ENCODE data around the gene DDR1. TPM values are rescaled to one million over a fixed set of nuclear protein-coding genes. Genes with fewer than 3 reads are reported as not detected.

Gene DDR1
- total RNA-seq, 1 experiment from 2014 or later, result 0.15 TPM

DNA sequence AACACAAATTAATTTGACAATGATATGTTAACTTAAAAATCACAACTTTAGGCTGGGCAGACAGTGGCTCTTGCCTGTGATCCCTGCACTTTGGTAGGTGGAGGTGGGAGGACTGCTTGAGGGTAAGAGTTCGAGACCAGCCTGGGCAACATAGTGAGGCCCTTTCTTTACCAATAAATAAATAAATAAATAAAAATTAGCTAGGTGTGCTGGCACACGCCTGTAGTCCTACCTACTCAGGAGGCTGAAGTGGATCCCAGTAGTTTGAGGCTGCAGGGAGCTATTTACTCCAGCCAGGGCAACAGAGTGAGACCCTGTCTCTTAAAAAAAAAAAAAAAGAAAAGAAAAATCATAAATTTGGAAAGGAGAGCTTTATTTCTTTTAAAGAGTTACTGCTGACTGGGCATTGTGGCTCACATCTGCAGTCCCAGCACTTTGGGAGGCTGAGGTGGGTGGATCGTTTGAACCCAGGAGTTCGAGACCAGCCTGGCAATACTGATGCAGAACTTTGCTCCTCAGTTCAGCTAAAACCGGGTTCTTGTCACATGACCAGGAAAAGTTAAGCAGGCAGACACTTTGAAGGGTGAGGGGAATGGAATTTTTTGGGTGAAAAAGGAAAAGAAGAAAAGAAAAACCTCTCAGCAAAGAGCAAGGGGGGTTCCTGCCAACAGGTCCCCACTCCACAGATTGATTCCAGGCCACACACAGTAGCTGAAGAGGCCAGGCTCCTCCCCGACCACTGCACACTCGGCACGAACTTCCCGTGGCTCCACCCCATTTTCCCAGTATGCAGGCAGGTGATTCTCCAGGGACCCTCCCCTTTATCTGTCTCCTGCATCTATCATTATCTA lies 44.0 kb upstream of the DDR1 start:
- no peak overlapping the region for H3K4me2 ChIP-seq (ENCODE audit: low read depth, low read length, poor library complexity, severe bottlenecking)
- no peak overlapping the region for H3K9ac ChIP-seq (ENCODE audit: low read length)
- no peak overlapping the region for H2AFZ ChIP-seq (ENCODE audit: low read length)
- H3K9me3 ChIP-seq (ENCODE audit: low read length), result no peaks in the 10 kb centered on the region
- no peaks in the 10 kb centered on the region for H4K20me1 ChIP-seq (ENCODE audit: insufficient read depth, low read depth, low read length)
- no peak overlapping the region for H3K27ac ChIP-seq (ENCODE audit: low read length)
- no peaks in the 10 kb centered on the region for H3K27me3 ChIP-seq (ENCODE audit: low read length)
- no peak for DNase-seq
- H3K79me2 ChIP-seq (ENCODE audit: low read length), result no peaks in the 10 kb centered on the region
- H3K9me2 ChIP-seq (replicated peaks; ENCODE audit: insufficient read depth, low read length), result no peaks in the 10 kb centered on the region
- no peaks in the 10 kb centered on the region for H3K36me3 ChIP-seq (ENCODE audit: insufficient read depth, low read length)
- H3K4me1 ChIP-seq (ENCODE audit: low read length), result peaks cover 8% of the 10 kb centered on the region
- H3K4me3 ChIP-seq (ENCODE audit: low read length), result no peak overlapping the region

DNA sequence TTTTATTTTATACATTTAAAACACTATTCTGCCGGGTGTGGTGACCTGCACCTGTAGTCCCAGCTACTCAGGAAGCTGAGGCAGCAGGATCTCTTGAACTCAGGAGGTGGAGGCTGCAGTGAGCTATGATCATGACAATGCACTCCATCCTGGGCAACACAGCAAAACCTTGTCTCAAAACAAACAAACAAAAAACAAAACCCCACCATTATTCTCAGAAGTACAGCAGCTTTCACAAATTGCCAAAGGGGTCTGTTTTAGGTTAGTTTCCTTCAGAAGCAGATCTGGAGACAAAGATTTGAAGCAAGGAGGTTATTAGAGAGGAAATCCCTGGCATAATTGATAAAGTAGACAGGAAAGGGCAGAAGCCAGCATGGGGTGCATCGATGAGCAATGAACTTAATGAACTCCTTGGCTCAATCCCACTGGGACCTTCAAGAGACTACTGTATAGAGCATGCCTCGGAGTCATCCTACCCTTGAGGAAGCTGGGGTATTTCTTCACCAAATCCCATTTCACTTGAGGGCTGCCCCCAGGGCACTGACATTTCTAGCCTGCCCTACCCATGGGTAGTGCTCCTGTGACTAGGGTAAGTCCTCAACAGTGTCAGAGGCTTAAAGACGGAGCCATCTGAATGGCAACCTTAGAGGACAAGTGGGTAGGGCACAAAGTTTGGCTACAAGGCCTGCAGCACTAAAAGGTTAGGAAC lies 43.2 kb upstream of the DDR1 start:
- no peaks in the 10 kb centered on the region for H3K79me2 ChIP-seq (ENCODE audit: low read length)
- H3K4me2 ChIP-seq (ENCODE audit: low read depth, low read length, poor library complexity, severe bottlenecking), result no peak overlapping the region
- no peak overlapping the region for H2AFZ ChIP-seq (ENCODE audit: low read length)
- H3K9me2 ChIP-seq (replicated peaks; ENCODE audit: insufficient read depth, low read length), result no peaks in the 10 kb centered on the region
- H3K4me1 ChIP-seq (ENCODE audit: low read length), result peaks cover 8% of the 10 kb centered on the region
- H4K20me1 ChIP-seq (ENCODE audit: insufficient read depth, low read depth, low read length), result no peaks in the 10 kb centered on the region
- H3K9ac ChIP-seq (ENCODE audit: low read length), result no peak overlapping the region
- no peaks in the 10 kb centered on the region for H3K27me3 ChIP-seq (ENCODE audit: low read length)
- DNase-seq, result no peak
- H3K4me3 ChIP-seq (ENCODE audit: low read length), result no peak overlapping the region
- H3K36me3 ChIP-seq (ENCODE audit: insufficient read depth, low read length), result no peaks in the 10 kb centered on the region
- no peak overlapping the region for H3K27ac ChIP-seq (ENCODE audit: low read length)
- H3K9me3 ChIP-seq (ENCODE audit: low read length), result no peaks in the 10 kb centered on the region

DNA sequence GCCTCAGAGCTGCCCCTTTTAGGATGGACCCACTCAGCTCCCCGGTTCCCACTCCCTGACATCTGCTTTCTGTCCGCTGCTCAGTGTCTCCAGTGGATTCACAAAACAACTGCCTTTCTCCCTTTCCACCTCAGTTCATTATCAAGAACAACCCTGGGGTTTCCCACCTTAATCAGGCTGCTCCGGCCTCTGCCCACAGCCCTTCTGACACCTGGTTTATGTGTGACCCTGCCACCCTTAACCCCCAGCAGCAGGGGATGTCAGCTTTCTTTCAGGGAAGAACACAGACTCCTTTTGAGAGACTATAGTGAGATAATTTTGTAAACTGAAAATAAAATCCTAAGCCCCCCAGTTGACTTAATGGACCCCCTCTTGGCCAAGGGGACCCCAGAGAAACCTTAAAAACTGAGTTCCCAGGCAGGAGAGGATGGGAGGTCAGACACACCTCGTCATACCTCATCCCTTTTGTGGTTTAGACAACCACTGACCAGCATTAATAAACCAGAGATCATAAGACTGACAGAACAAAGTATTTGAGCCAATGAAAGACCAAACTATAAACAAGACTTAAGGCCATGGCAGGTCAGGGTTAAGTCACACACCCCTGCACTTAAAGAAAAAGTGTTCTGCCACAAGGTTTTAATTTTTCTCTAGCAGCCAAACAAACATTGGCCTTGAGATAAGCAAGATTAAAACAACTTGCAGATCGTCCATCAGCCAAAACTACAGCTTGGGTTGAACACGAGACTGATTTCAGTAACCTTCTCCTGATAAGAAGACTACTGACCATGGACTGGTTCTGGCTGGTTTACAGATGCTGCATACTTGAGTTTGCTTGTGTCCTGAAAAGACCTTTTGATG lies 42.4 kb upstream of the DDR1 start:
- H4K20me1 ChIP-seq (ENCODE audit: insufficient read depth, low read depth, low read length), result no peaks in the 10 kb centered on the region
- no peaks in the 10 kb centered on the region for H3K27me3 ChIP-seq (ENCODE audit: low read length)
- H3K36me3 ChIP-seq (ENCODE audit: insufficient read depth, low read length), result no peaks in the 10 kb centered on the region
- no peak for DNase-seq
- H3K27ac ChIP-seq (ENCODE audit: low read length), result no peak overlapping the region
- no peak overlapping the region for H3K9ac ChIP-seq (ENCODE audit: low read length)
- no peaks in the 10 kb centered on the region for H3K79me2 ChIP-seq (ENCODE audit: low read length)
- no peak overlapping the region for H2AFZ ChIP-seq (ENCODE audit: low read length)
- H3K9me3 ChIP-seq (ENCODE audit: low read length), result no peaks in the 10 kb centered on the region
- H3K4me3 ChIP-seq (ENCODE audit: low read length), result no peak overlapping the region
- H3K4me2 ChIP-seq (ENCODE audit: low read depth, low read length, poor library complexity, severe bottlenecking), result no peak overlapping the region
- H3K4me1 ChIP-seq (ENCODE audit: low read length), result peaks cover 8% of the 10 kb centered on the region
- no peaks in the 10 kb centered on the region for H3K9me2 ChIP-seq (replicated peaks; ENCODE audit: insufficient read depth, low read length)

DNA sequence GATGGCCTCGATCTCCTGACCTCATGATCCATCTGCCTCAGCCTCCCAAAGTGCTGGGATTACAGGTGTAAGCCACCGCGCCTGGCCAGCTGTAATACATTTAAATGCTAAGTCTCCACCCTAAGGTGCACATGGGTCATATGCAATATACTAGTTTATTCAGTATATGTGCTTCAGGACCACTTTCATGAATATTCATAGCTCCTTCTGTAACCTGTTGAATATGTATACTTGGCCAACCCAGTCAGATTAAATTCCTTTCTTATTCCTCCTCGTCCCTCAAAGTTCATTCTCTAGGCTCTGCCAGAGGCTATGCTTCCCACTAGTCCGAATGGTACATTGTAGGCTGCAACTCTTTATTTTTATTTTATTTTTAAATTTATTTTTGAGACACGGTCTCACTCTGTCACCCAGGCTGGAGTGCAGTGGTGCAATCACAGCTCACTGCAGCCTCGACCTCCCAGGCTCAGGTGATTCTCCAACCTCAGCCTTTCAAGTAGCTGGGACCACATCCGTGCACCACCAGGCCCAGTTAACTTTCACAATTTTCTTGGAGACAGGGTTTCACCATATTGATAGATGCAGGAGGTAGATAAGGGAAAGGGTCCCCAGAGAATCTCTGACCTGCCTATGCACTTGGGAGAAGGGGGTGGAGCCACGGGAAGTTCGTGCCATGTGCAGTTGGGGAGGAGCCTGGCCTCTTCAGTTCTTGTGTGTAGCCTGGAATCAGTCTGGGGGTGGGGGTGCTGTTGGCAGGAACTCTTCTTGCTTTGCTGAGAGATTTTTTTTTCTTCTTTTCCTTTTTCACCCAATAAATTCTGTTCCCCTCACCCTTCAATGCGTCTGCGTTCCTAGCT lies 41.3 kb upstream of the DDR1 start:
- no peaks in the 10 kb centered on the region for H4K20me1 ChIP-seq (ENCODE audit: insufficient read depth, low read depth, low read length)
- H3K27me3 ChIP-seq (ENCODE audit: low read length), result no peaks in the 10 kb centered on the region
- DNase-seq, result no peak
- H3K36me3 ChIP-seq (ENCODE audit: insufficient read depth, low read length), result no peaks in the 10 kb centered on the region
- H3K4me2 ChIP-seq (ENCODE audit: low read depth, low read length, poor library complexity, severe bottlenecking), result no peak overlapping the region
- H3K9me3 ChIP-seq (ENCODE audit: low read length), result no peaks in the 10 kb centered on the region
- H3K9me2 ChIP-seq (replicated peaks; ENCODE audit: insufficient read depth, low read length), result no peaks in the 10 kb centered on the region
- no peak overlapping the region for H3K9ac ChIP-seq (ENCODE audit: low read length)
- H3K4me1 ChIP-seq (ENCODE audit: low read length), result peaks cover 6% of the 10 kb centered on the region
- H2AFZ ChIP-seq (ENCODE audit: low read length), result no peak overlapping the region
- H3K79me2 ChIP-seq (ENCODE audit: low read length), result no peaks in the 10 kb centered on the region
- no peak overlapping the region for H3K4me3 ChIP-seq (ENCODE audit: low read length)
- H3K27ac ChIP-seq (ENCODE audit: low read length), result no peak overlapping the region

DNA sequence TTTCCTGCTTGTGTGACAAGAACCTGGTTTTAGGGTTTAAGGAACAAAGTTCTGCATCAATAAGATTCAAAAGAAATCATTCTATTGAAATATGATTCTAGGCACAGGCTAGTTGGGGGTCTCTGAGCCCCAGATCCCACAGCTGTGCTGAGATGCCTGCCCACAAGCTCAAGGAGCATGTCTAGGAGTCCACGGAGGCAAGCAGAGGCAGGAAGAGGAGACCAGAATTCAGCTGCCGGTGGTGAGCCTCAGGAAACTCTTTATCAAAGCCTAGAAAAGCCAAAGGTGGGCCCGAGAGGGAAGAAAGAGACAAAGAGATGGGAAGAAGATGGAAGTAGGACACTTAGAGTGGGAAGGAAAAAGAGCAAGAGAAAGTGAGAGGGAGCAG lies 40.7 kb upstream of the DDR1 start:
- H3K9me2 ChIP-seq (replicated peaks; ENCODE audit: insufficient read depth, low read length), result no peaks in the 10 kb centered on the region
- H3K27ac ChIP-seq (ENCODE audit: low read length), result no peak overlapping the region
- DNase-seq, result no peak
- no peak overlapping the region for H3K9ac ChIP-seq (ENCODE audit: low read length)
- 0 out of 2 replicates have a peak, but pooled peaks cover 4% of the 10 kb centered on the region for H3K4me1 ChIP-seq (ENCODE audit: low read length)
- no peak overlapping the region for H3K4me2 ChIP-seq (ENCODE audit: low read depth, low read length, poor library complexity, severe bottlenecking)
- no peaks in the 10 kb centered on the region for H3K27me3 ChIP-seq (ENCODE audit: low read length)
- no peaks in the 10 kb centered on the region for H3K79me2 ChIP-seq (ENCODE audit: low read length)
- H3K9me3 ChIP-seq (ENCODE audit: low read length), result no peaks in the 10 kb centered on the region
- H2AFZ ChIP-seq (ENCODE audit: low read length), result no peak overlapping the region
- no peak overlapping the region for H3K4me3 ChIP-seq (ENCODE audit: low read length)
- no peaks in the 10 kb centered on the region for H3K36me3 ChIP-seq (ENCODE audit: insufficient read depth, low read length)
- H4K20me1 ChIP-seq (ENCODE audit: insufficient read depth, low read depth, low read length), result no peaks in the 10 kb centered on the region

DNA sequence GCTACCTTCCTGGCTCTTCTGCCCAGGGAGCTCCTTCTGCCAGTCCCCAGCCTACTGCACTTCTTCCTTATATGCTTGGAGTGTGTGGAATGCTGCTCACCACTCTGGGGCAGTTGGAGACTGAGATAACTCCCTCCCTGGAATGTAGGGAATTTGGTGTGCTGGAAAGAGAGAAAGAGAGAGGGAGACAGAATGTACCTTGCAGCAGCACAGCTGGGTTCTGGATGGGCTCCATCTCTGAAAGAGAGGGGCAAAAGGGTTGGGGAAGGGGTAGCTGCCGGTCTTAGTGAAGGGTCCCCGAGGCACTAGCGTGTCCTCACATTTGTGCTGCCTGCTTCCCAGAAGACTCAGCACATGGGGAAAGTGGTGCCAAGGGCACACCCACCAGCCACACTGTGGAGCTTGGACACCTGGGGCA lies 40.2 kb upstream of the DDR1 start:
- Histone ChIP-seq H3K9me3 (ENCODE audit: low read length) (no peaks in the 10 kb centered on the region), H3K4me2 (ENCODE audit: low read depth, low read length, poor library complexity, severe bottlenecking) (no peak overlapping the region), H3K27me3 (ENCODE audit: low read length) (no peaks in the 10 kb centered on the region), H3K79me2 (ENCODE audit: low read length) (no peaks in the 10 kb centered on the region), H3K4me1 (ENCODE audit: low read length) (0 out of 2 replicates have a peak, but pooled peaks cover 4% of the 10 kb centered on the region), H3K9me2 (replicated peaks; ENCODE audit: insufficient read depth, low read length) (no peaks in the 10 kb centered on the region), H3K36me3 (ENCODE audit: insufficient read depth, low read length) (no peaks in the 10 kb centered on the region), H3K4me3 (ENCODE audit: low read length) (no peak overlapping the region), H4K20me1 (ENCODE audit: insufficient read depth, low read depth, low read length) (no peaks in the 10 kb centered on the region), H3K27ac (ENCODE audit: low read length) (no peak overlapping the region), H3K9ac (ENCODE audit: low read length) (no peak overlapping the region), H2AFZ (ENCODE audit: low read length) (no peak overlapping the region)
- DNase-seq, result no peak

DNA sequence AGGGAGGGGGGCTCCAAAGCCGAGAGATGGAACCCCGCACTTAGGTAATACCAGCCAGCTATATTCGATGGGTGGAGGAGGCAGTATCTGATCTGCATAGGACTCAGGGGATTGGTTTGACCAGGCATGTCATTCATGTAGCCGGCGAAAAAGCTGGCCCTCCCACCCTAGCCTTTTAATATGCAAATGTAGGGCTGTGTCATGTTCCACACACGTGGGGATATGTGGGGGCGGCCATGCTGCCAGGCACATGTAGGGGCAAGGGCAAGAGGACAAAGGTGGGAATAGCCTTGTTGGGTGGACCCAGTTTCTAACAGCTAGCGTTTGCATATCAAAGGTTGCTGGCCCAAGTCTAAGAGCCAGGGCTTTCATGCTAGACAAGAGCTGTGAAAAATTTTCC lies 39.1 kb upstream of the DDR1 start:
- H2AFZ ChIP-seq (ENCODE audit: low read length), result no peak overlapping the region
- peak; percentile 83 for DNase-seq
- no peaks in the 10 kb centered on the region; the same call in 1 of the 2 replicates for H3K9me3 ChIP-seq (ENCODE audit: low read length)
- H3K9me2 ChIP-seq (replicated peaks; ENCODE audit: insufficient read depth, low read length), result no peaks in the 10 kb centered on the region
- no peak overlapping the region for H3K4me2 ChIP-seq (ENCODE audit: low read depth, low read length, poor library complexity, severe bottlenecking)
- no peak overlapping the region for H3K9ac ChIP-seq (ENCODE audit: low read length)
- no peaks in the 10 kb centered on the region for H4K20me1 ChIP-seq (ENCODE audit: insufficient read depth, low read depth, low read length)
- H3K4me3 ChIP-seq (ENCODE audit: low read length), result no peak overlapping the region
- H3K36me3 ChIP-seq (ENCODE audit: insufficient read depth, low read length), result no peaks in the 10 kb centered on the region
- H3K4me1 ChIP-seq (ENCODE audit: low read length), result 0 out of 2 replicates have a peak, but pooled peaks cover 4% of the 10 kb centered on the region
- H3K27ac ChIP-seq (ENCODE audit: low read length), result no peak overlapping the region
- no peaks in the 10 kb centered on the region for H3K27me3 ChIP-seq (ENCODE audit: low read length)
- H3K79me2 ChIP-seq (ENCODE audit: low read length), result no peaks in the 10 kb centered on the region
